ENCODE data around the gene QPCTL. TPM values are rescaled to one million over a fixed set of nuclear protein-coding genes. Genes with fewer than 3 reads are reported as not detected.

Gene QPCTL
- total RNA-seq (2022; extraction: Qiagen RNA extraction): 6.3 to 10.4 TPM (median 10.2 TPM) in 5 replicates

GRCh38 chr19:45692187-45693105 is at the start of gene QPCTL:
QPCTL (plus strand) TSS chr19:45692666; CDS start chr19:45692704, 38 bp downstream.

GRCh38 chr19:45667620-45668341 is 24.7 kb upstream of the QPCTL start, which contains the start of gene GIPR:
GIPR (plus strand) TSS chr19:45668221; CDS start chr19:45669521, 1,300 bp downstream.

GRCh38 chr19:45691516-45692186 is 815 bp upstream of the QPCTL start, which contains the start of gene SNRPD2:
SNRPD2 (minus strand) TSS chr19:45691953; CDS start chr19:45691888, 65 bp downstream.

GRCh38 chr19:45730368-45731288 is 38.2 kb downstream of the QPCTL start, which contains the start of gene FBXO46:
FBXO46 (minus strand) TSS chr19:45730896; CDS start chr19:45713495, 17,401 bp downstream.

GRCh38 chr19:45733160-45733810 is 40.8 kb downstream of the QPCTL start, which contains the start of gene MEIOSIN:
MEIOSIN (plus strand) TSS chr19:45733439; CDS start chr19:45735377, 1,938 bp downstream.

Other genes starting within 250 kb of the QPCTL start
- gene FOSB, start 224.7 kb upstream of the QPCTL start, total RNA-seq (2022; extraction: Qiagen RNA extraction): 11.7 to 21.6 TPM (median 17.1 TPM) in 5 replicates
- 9.0 to 13.7 TPM (median 11.1 TPM) in 5 replicates for gene RTN2, start 195.6 kb upstream of the QPCTL start, total RNA-seq (2022; extraction: Qiagen RNA extraction)
- 6.4 to 8.3 TPM (median 7.8 TPM) in 5 replicates for gene PPM1N, start 194.2 kb upstream of the QPCTL start, total RNA-seq (2022; extraction: Qiagen RNA extraction)
- gene VASP, start 185.2 kb upstream of the QPCTL start, total RNA-seq (2022; extraction: Qiagen RNA extraction): 120 to 159 TPM (median 139 TPM) in 5 replicates
- gene OPA3, start 107.9 kb upstream of the QPCTL start, total RNA-seq (2022; extraction: Qiagen RNA extraction): 11.0 to 18.1 TPM (median 16.8 TPM) in 5 replicates
- 0.06 to 0.13 TPM (median 0.10 TPM) in 5 replicates for gene GPR4, start 90.5 kb upstream of the QPCTL start, total RNA-seq (2022; extraction: Qiagen RNA extraction)
- 19.2 to 28.2 TPM (median 25.7 TPM) in 5 replicates for gene EML2, start 53.3 kb upstream of the QPCTL start, total RNA-seq (2022; extraction: Qiagen RNA extraction)
- 1.7 to 4.0 TPM (median 3.3 TPM) in 5 replicates for gene GIPR, start 24.4 kb upstream of the QPCTL start, total RNA-seq (2022; extraction: Qiagen RNA extraction)
- gene SNRPD2, start 713 bp upstream of the QPCTL start, total RNA-seq (2022; extraction: Qiagen RNA extraction): 781 to 943 TPM (median 789 TPM) in 5 replicates
- 8.8 to 10.7 TPM (median 10.6 TPM) in 5 replicates for gene FBXO46, start 38.2 kb downstream of the QPCTL start, total RNA-seq (2022; extraction: Qiagen RNA extraction)
- gene MEIOSIN, start 40.8 kb downstream of the QPCTL start, total RNA-seq (2022; extraction: Qiagen RNA extraction): 0.06 to 0.08 TPM (median 0.07 TPM) in 4 of 5 replicates, not detected in the other
- 18.9 to 34.0 TPM (median 32.5 TPM) in 5 replicates for gene SIX5, start 76.6 kb downstream of the QPCTL start, total RNA-seq (2022; extraction: Qiagen RNA extraction)
- gene DMPK, start 89.8 kb downstream of the QPCTL start, total RNA-seq (2022; extraction: Qiagen RNA extraction): 37.3 to 58.8 TPM (median 54.3 TPM) in 5 replicates
- gene DMWD, start 100.2 kb downstream of the QPCTL start, total RNA-seq (2022; extraction: Qiagen RNA extraction): 22.5 to 40.0 TPM (median 39.5 TPM) in 5 replicates
- gene RSPH6A, start 122.6 kb downstream of the QPCTL start, total RNA-seq (2022; extraction: Qiagen RNA extraction): not detected in 5 replicates
- 57.1 to 81.7 TPM (median 76.6 TPM) in 5 replicates for gene SYMPK, start 170.5 kb downstream of the QPCTL start, total RNA-seq (2022; extraction: Qiagen RNA extraction)
- 0.74 to 1.1 TPM (median 0.83 TPM) in 5 replicates for gene FOXA3, start 171.7 kb downstream of the QPCTL start, total RNA-seq (2022; extraction: Qiagen RNA extraction)
- gene IRF2BP1, start 193.5 kb downstream of the QPCTL start, total RNA-seq (2022; extraction: Qiagen RNA extraction): 23.0 to 37.6 TPM (median 37.2 TPM) in 5 replicates
- gene MYPOP, start 209.9 kb downstream of the QPCTL start, total RNA-seq (2022; extraction: Qiagen RNA extraction): 6.0 to 10.7 TPM (median 9.9 TPM) in 5 replicates
- gene NANOS2, start 222.1 kb downstream of the QPCTL start, total RNA-seq (2022; extraction: Qiagen RNA extraction): not detected in 5 replicates

Measured in A549 treated with CORT108297 at 1 μM for 4 hours (cell line).